ENCODE data around the gene SDK1.

Gene SDK1

GRCh38 chr7:4204513-4205165, 903.6 kb downstream of the SDK1 start:
- no peak for TF ChIP-seq CTCF (conservative IDR thresholded peaks at IDR 0.05; ENCODE audit: low read length)
- H3K4me3 ChIP-seq (ENCODE audit: low read length): no peak overlapping the region
- no peak for DNase-seq (ENCODE audit: low read depth)

GRCh38 chr7:4205828-4206227, 904.8 kb downstream of the SDK1 start:
- no peak overlapping the region for H3K4me3 ChIP-seq (ENCODE audit: low read length)
- TF ChIP-seq CTCF (conservative IDR thresholded peaks at IDR 0.05; ENCODE audit: low read length): no peak
- no peak for DNase-seq (ENCODE audit: low read depth)

GRCh38 chr7:4207011-4207410, 906.0 kb downstream of the SDK1 start:
- TF ChIP-seq CTCF (conservative IDR thresholded peaks at IDR 0.05; ENCODE audit: low read length): no peak
- no peak for DNase-seq (ENCODE audit: low read depth)
- H3K4me3 ChIP-seq (ENCODE audit: low read length): no peak overlapping the region

GRCh38 chr7:4208086-4208485, 907.0 kb downstream of the SDK1 start:
- H3K4me3 ChIP-seq (ENCODE audit: low read length): no peak overlapping the region
- TF ChIP-seq CTCF (conservative IDR thresholded peaks at IDR 0.05; ENCODE audit: low read length): no peak
- DNase-seq (ENCODE audit: low read depth): no peak

- no peak for DNase-seq (ENCODE audit: low read depth)
- no peak for TF ChIP-seq CTCF (conservative IDR thresholded peaks at IDR 0.05; ENCODE audit: low read length)
- H3K4me3 ChIP-seq (ENCODE audit: low read length): no peak overlapping the region
Measured at GRCh38 chr7:4208586-4208985, 907.5 kb downstream of the SDK1 start.

GRCh38 chr7:4209126-4209525, 908.1 kb downstream of the SDK1 start:
- TF ChIP-seq CTCF (conservative IDR thresholded peaks at IDR 0.05; ENCODE audit: low read length): no peak
- DNase-seq (ENCODE audit: low read depth): no peak
- H3K4me3 ChIP-seq (ENCODE audit: low read length): no peak overlapping the region

GRCh38 chr7:4209966-4210365, 908.9 kb downstream of the SDK1 start:
- TF ChIP-seq CTCF (conservative IDR thresholded peaks at IDR 0.05; ENCODE audit: low read length): no peak
- H3K4me3 ChIP-seq (ENCODE audit: low read length): no peak overlapping the region
- DNase-seq (ENCODE audit: low read depth): no peak

Data from AG10803 (cell line).